Ovary (tissue), 9 donors: ENCODE data around the gene MRPL23. TPM values are rescaled to one million over a fixed set of nuclear protein-coding genes. Genes with fewer than 3 reads are reported as not detected.
A peak's percentile ranks its signal among the peaks of the same experiment; 100 is the strongest.

ENCODE experiments used
- DNase-seq, 5 donors: peaks; one replicate each; pipeline ENCODE4 v3.0.0-alpha.2; 2019 to 2020
- H3K27ac ChIP-seq, 2 donors: fragments of 200-600 bp; one replicate each; pipeline versions ENCODE4 v1.5.1 to v1.8.0; 2019 to 2022
- H3K27me3 ChIP-seq: fragments of 200-600 bp; one replicate; pipeline ENCODE4 v1.8.0; 2022
- H3K36me3 ChIP-seq: fragments of 200-600 bp; sonication (generic); one replicate; pipeline ENCODE4 v1.5.1; 2019
- H3K4me1 ChIP-seq: one replicate; pipeline ENCODE4 v1.8.1; 2013; ENCODE audit warnings: mild to moderate bottlenecking, moderate library complexity; ENCODE audit not compliant: insufficient read depth
- H3K4me3 ChIP-seq: fragments of 200-600 bp; sonication (generic); one replicate; pipeline ENCODE4 v1.5.1; 2017
- H3K9me3 ChIP-seq, 2 donors: fragments of 200-600 bp in 1 of 2; sonication (generic) in 1 of 2; one replicate each; pipeline versions ENCODE4 v1.5.1 to v1.8.1; 2013 to 2019; ENCODE audit warnings: mild to moderate bottlenecking in 1 of 2, moderate library complexity in 1 of 2
- EP300 ChIP-seq: sonication (generic); formaldehyde crosslinking; IDR thresholded peaks from one replicate; pipeline ENCODE4 v1.6.1; 2017; ENCODE audit warnings: antibody characterized with exemption
- POLR2A ChIP-seq: fragments of 450-650 bp; IDR thresholded peaks from one replicate; pipeline ENCODE4 v1.6.1; 2017; ENCODE audit warnings: antibody characterized with exemption, mild to moderate bottlenecking, moderate library complexity
- WGBS, 3 donors: extraction: QIAGEN DNeasy Blood & Tissue Kit in 1 of 3; methylation state at CpG; one replicate each; pipeline versions ENCODE4 v1.1.5 to v1.1.7; 2013 to 2017; 5-methylcytosine and 5-hydroxymethylcytosine counted together
- intact Hi-C, 4 donors: fragments of 100-400 bp; cut with DNase I; formaldehyde crosslinking; loops; one replicate each; pipeline versions ENCODE4 v1.11.0 to v1.15.1; 2022 to 2023
- polyA plus RNA-seq, 2 donors: library from polyadenylated mRNA; stranded (reverse); fragments of 200-250 nt in 1 of 2; fragments of 350-450 nt in 1 of 2; fragmentation: Illumina TruSeq in 1 of 2; extraction: RNeasy Lipid Tissue Mini Kit (QIAGEN cat#74804) in 1 of 2; gene quantifications; one replicate each; pipeline ENCODE4 v1.2.3, GENCODE V29; 2013 to 2014
- total RNA-seq, 7 donors: library from RNA; depleted of rRNA in 2 of 7; stranded (reverse); fragments of >200 nt in 2 of 7; fragmentation: NEBNext Ultra II Directional in 3 of 7; extraction: Animal tissue kit (Norgen Biotek cat#: 25700) in 3 of 7; gene quantifications; one replicate each; pipeline versions ENCODE4 v1.1.0 to v1.2.4, GENCODE V29; 2016 to 2023
- TF ChIP-seq, protein P1 (sequence below), 3 donors: fragments of 450-650 bp in 2 of 3; fragments of 200-600 bp in 1 of 3; IDR thresholded peaks; one replicate each; pipeline versions ENCODE4 v1.5.1 to v1.8.0; 2016 to 2022; ENCODE audit warnings: antibody characterized with exemption in 3 of 3, mild to moderate bottlenecking in 1 of 3
- donor health status: DM: no; HTN: no; CAD: no; lungs with moderate emphysema.
- donor health status: DM: no; HTN: no; CAD: no.
- donor health status: Bipolar disorder and iron deficiency.
- donor health status: DM: yes; HTN: yes; CAD: no.
- donor health status: DM: no; HTN: no; CAD: no.
- donor health status: DM: yes; HTN: yes; CAD: no.

Gene MRPL23
- total and polyA plus RNA-seq, 9 donors = 21.7 to 145 (median 86.7) TPM

DNA sequence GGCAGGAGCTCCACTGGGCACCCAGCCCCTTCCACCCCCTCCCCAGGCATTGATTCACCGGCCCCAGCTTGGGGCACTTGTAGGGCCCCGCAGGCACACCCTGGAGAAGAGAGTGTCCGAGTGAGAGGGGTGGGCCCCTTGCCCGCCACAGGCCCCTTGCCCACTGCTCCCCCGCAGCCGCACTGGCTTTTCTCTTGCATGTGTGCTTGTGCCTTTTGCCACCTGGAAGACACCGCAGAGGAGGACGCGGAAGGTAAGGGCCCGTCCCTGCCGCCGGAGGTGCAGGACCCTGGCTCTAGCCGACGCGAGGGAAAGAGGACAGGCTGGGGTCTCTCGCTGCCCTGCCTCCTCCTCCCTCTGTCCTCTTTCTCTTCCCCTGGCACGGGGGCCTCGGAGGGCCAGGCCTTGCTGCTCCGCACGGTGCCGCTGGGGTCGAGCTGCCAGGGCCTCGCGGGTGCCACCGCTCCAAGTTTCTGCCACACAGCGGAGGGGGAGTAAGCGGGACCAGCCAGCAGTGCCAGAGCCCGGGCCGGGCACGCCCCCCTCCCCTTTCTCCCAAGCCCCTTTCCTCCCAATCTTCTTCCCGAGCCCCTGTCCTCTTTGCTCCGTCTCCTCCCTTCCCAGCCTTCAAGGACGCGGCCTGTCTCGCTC, 18.1 kb upstream of the MRPL23 start:
- TF ChIP-seq EP300 (no peak), POLR2A (no peak)
- TF ChIP-seq, protein P1, sequence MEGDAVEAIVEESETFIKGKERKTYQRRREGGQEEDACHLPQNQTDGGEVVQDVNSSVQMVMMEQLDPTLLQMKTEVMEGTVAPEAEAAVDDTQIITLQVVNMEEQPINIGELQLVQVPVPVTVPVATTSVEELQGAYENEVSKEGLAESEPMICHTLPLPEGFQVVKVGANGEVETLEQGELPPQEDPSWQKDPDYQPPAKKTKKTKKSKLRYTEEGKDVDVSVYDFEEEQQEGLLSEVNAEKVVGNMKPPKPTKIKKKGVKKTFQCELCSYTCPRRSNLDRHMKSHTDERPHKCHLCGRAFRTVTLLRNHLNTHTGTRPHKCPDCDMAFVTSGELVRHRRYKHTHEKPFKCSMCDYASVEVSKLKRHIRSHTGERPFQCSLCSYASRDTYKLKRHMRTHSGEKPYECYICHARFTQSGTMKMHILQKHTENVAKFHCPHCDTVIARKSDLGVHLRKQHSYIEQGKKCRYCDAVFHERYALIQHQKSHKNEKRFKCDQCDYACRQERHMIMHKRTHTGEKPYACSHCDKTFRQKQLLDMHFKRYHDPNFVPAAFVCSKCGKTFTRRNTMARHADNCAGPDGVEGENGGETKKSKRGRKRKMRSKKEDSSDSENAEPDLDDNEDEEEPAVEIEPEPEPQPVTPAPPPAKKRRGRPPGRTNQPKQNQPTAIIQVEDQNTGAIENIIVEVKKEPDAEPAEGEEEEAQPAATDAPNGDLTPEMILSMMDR (IDR thresholded peaks at IDR 0.05) = no peak
- peak in 1 of 5 donors; percentile 34 for DNase-seq
- H3K4me3 ChIP-seq = no peak overlapping the region
- H3K9me3 ChIP-seq = no peaks in the 10 kb centered on the region
- no peak overlapping the region for H3K27ac ChIP-seq
- H3K4me1 ChIP-seq = peaks cover 2% of the 10 kb centered on the region
- no peaks in the 10 kb centered on the region for H3K27me3 ChIP-seq
- WGBS, 3 donors = 86 to 88% (median 88%) methylated on average over 33 to 35 of the region's 35 CpGs
- no peaks in the 10 kb centered on the region for H3K36me3 ChIP-seq
- intact Hi-C loops = loop anchor here in 2 of 4 donors (10.0 kb wide), 3 partner anchors 216 to 234 kb away; partner anchors contain the start of gene KRTAP5-6 (in 1 of the 2)

DNA sequence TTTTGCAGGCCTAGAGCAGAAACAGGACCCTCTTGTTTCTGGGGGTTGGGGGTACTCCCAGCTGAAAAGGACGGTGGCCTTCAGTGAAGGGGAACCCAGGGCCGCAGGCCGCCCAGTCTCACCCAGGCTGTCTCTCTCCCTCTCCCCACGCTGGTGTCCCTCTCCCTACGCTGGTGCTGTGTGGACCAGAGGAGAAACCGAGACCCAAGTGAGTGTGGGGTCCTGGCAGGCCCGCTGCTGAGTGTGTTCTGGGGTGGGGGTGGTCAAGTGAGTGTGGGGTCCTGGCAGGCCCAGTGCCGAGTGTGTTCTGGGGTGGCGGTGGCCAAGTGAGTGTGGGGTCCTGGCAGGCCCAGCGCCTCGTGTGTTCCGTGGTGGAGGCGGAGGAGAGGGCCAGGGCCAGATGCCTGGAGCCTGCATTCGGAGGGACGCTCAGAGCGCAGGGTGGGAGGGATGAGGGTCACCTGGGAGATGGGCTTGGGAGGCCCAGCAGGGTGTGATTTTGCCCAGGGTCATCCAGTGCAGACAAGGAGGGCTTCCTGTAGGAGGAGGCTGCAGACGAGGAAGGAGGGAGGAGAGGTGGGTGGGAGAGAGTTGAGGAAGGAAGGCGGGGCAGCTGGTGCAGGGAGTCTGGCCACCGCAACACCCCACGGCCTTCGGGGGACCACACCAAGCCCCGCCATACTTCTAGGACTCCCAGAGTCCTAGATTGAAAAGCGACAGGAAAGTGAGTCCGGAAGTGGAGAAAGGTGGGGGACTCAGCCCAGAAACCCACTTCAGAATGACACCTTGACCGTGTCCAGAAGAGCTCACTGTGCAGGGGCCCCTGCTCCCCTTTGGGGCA, 17.3 kb upstream of the MRPL23 start:
- intact Hi-C loops = loop anchor here in 2 of 4 donors (10.0 kb wide), 3 partner anchors 215 to 235 kb away; partner anchors contain the start of gene KRTAP5-6 (in 1 of the 2)
- 82 to 90% (median 85%) methylated on average over 25 of the region's 25 CpGs for WGBS, 3 donors

DNA sequence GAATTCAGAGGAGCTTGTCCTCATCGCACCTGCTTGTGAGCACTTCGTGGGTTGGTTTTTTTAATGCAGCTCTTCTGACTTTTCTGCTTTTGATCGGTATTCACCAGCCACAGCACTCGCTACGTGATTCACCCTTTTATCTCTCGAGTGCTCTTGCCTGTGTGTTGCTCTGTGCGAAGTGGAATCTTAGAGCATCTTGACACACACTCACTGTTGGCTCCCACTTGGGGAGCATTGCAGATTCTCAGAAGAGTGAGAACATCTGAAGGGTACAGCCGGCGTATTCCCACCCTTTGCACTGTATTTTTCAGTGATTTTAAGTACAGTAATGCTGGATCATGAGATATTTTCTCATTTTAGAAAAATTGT, 16.7 kb upstream of the MRPL23 start:
- H3K4me1 ChIP-seq = peaks cover 2% of the 10 kb centered on the region
- H3K4me3 ChIP-seq = no peak overlapping the region
- no peaks in the 10 kb centered on the region for H3K36me3 ChIP-seq
- intact Hi-C loops = no loop called here
- no peaks in the 10 kb centered on the region for H3K27me3 ChIP-seq
- DNase-seq = no peak
- no peak overlapping the region for H3K27ac ChIP-seq
- TF ChIP-seq EP300 (no peak), POLR2A (no peak)
- TF ChIP-seq, protein P1 (IDR thresholded peaks at IDR 0.05) = no peak
- no peaks in the 10 kb centered on the region for H3K9me3 ChIP-seq
- WGBS, 3 donors = 21 to 44% (median 43%) methylated on average over 9 of the region's 9 CpGs

More for the DNA sequence above, 17.3 kb upstream of the MRPL23 start:
- Histone ChIP-seq H3K9me3 (no peaks in the 10 kb centered on the region), H3K36me3 (no peaks in the 10 kb centered on the region), H3K27me3 (no peaks in the 10 kb centered on the region), H3K4me1 (peaks cover 2% of the 10 kb centered on the region), H3K27ac (no peak overlapping the region), H3K4me3 (no peak overlapping the region)
- no peak for DNase-seq
- TF ChIP-seq, protein P1 (IDR thresholded peaks at IDR 0.05) = no peak
- TF ChIP-seq EP300 (no peak), POLR2A (no peak)

DNA sequence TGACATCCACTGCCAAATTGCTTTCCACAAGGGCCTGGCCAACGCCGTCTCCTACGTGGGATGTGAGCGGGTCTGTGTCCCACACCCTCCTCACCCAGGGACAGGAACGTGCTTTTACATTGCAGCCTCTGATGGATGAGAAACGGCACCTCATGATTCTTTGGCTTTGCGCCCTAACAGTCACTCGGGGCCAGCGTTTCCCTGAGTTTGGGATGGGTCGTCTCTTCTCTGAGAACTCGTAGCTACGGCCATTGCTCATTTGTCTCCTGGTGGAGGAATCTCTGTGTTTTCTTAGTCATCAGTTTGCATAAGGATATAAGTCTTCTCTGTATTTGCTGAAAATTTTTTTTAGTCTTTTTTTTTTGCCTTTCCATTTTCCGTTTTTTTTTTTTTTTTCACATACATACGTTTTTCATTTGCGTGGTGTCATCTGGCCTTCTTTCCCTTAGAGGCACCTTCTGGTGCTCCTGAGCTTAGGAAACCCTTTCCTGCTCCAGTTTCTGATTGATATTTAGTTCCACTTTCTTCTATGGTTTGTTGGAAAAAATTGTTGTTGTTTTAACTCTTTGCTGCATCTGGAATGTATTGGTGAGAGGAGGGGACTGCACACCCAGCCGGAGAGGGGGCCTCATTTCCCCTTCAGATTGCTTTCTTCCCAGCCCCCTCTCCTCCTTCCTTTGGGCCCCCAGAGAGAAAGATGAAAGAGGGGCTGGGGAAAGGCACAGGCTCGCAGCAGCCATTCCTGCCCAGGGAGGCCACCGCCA, 15.6 kb upstream of the MRPL23 start:
- Histone ChIP-seq H3K27me3 (no peaks in the 10 kb centered on the region), H3K4me3 (no peak overlapping the region), H3K36me3 (no peaks in the 10 kb centered on the region), H3K9me3 (no peaks in the 10 kb centered on the region), H3K4me1 (peaks cover 2% of the 10 kb centered on the region), H3K27ac (no peak overlapping the region)
- WGBS, 3 donors = 32 to 38% (median 36%) methylated on average over 18 of the region's 18 CpGs
- intact Hi-C loops = no loop called here
- no peak for TF ChIP-seq POLR2A
- no peak for TF ChIP-seq EP300
- TF ChIP-seq, protein P1 (IDR thresholded peaks at IDR 0.05) = no peak
- no peak for DNase-seq
